ENCODE results near the gene RIMS1.
"Not testable (repeated sequence)": the region's sequence is repeated elsewhere in the genome, so short reads cannot be mapped to it uniquely, and the experiment has no call there.

Gene RIMS1

DNA sequence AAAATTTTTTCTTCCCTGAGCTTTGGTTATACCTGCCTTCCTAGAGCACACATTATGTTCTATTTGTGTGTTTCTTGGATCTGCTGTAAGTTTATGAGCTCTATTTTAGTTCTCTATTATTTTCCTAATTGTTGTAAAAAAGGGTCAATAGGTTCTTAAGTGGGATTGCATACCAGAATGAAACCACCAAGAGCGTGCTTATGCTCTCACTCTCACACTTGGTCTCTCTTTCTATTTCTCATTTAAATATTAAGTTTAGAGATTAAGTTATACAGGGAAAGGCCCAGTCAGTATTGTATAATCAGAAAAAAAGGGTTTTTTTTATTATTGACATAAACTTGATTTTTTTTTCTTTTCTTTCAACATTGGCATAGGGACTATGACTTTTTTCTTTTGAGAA lies 96.8 kb downstream of the RIMS1 start:
- DNase-seq, result no peak

DNA sequence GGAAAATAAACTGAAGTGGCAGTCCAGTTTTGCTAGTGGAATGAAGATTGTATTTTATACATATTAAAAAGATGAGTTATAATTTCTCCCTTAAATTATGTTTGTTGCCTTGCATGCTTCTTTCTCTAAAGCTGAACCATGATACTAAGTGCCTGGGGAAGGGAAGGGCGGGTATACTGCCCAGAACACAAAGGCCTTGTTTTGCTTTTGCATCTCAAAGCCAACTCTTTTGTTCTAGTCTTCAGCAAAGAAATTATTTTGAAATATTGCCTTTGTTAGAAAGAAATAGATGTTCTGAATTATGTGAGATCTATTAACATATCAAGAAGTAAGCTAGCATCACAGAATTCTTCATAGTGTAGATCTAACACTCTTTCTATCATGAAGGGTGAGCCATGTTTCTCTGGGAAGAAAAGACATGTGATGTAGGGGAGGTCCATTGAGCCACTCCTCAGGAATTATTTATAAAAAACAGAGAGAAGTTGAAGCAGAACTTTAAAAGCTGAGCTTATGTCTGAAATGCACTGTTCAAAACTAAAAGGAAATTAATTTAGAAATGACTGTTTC lies 108.4 kb downstream of the RIMS1 start:
- no peak for DNase-seq

DNA sequence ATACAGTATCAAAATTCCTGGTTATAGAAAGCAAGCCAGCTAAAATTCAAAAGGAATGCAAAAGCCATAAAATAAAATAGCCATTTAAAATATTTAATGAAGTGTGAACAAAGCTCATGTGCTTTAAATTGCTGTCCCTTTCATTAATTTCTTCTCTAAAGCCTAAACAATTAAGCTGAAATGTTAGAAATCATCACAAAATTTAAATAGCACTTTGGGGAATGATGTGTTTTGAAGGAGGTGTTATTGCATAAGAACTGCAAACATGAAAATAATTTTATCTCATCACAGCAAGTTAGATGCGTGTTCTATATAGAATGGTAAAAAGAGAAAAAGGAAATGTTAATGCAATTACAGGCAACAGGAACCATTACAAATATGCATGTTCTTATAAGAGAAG lies 111.0 kb downstream of the RIMS1 start:
- no peak for DNase-seq

DNA sequence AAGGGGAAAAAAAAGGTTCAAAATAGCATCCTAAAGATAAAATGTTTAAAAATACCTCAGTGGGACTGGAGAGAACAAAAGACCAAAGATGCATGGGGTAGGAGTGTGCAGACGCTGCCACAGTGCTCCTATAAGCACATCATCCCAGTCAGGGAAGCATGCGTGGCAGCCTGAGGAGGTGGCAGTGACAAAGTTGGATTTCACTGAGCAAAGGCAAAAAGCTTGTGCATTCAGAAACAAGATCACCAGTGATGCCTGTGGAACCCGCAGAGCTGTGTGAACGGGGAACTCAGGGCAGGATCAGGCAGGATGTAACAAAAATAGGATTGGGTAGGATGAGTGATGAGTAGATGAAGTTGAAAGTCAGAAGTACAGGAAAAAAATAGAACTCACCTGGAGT lies 116.1 kb downstream of the RIMS1 start:
- DNase-seq, result no peak

DNA sequence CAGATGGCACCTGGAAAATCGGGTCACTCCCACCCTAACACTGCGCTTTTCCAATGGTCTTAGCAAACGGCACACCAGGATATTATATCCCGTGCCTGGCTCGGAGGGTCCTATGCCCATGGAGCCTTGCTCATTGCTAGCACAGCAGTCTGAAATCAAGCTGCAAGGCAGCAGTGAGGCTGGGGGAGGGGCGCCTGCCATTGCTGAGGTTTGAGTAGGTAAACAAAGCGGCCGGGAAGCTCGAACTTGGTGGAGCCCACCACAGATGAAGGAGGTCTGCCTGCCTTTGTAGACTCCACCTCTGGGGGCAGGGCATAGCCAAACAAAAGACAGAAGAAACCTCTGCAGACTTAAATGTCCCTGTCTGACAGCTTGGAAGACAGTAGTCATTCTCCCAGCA lies 120.2 kb downstream of the RIMS1 start:
- not testable (repeated sequence) for DNase-seq

DNA sequence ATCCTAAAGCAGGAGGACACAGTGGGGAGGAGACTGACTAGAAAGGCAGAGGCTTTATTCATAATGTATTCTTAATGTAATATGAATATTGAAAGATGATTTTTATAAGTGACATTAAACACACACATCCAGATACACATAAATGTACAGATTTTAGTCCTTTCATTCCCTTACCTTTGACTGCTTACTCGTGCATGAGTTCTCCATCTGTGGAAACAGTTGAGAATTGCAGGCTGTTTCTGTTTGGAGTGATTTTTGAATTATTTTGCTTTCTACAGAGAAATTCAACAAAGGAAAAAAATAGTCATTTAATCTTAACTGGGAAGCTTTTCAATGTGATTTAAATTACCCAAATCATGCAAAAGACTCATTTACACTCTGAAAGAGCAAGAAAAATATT lies 136.5 kb downstream of the RIMS1 start:
- DNase-seq, result no peak

DNA sequence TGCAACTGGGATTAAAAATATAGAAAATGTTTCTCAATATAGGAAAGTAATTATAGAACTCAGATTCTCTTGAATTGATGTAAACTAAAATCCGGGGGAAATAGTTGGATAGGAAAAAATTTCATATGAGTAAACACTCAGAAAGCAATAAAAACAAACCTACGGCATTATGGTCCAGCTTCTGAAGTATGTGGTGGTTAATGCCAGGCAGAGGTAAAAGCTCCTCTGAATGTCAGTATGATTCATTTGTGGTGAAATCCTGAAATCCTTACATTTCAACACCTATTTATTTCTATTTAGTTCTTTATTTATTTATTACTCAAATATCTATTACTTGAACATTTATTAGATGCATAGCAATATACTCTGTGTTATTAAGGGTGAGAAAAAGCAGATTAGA lies 145.1 kb downstream of the RIMS1 start:
- no peak for DNase-seq

DNA sequence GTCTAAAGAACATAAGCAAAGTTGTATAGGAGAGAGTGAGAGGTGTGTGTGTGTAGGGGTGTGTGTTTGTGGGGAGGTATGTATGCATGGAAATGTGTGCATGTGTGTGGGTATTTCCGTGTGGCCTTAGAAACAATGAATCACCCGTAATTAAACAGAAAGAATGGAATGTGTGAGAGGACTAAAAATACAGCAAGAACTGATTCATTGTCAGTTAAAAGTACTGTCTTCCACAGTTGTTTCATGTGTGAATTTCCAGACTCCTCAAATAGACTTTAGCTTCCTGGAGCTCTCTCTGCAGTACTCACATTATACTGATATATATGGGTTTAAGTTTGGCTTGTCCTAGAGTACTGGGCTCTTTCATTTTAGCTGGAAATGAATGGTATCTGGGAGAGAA lies 145.7 kb downstream of the RIMS1 start:
- no peak for DNase-seq

DNA sequence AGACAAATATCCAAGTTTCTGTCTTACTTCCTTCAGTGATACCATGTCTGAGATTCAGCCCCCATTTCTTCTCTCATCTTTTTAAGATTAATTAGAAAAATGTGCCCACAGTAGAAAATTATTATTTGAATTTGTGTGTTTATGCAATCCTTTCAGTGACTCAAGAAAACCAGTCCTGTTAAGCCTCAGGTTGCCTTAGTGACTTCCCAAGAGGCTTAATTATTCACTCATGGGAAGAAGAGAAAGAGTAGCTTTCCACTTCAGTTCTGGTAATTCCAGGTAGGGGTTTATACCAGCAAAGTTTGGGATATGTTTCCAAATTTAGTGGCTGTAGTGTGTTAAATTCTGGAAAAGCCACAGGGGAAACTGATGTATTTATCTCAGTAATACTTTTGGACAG lies 149.1 kb downstream of the RIMS1 start:
- DNase-seq, result no peak

DNA sequence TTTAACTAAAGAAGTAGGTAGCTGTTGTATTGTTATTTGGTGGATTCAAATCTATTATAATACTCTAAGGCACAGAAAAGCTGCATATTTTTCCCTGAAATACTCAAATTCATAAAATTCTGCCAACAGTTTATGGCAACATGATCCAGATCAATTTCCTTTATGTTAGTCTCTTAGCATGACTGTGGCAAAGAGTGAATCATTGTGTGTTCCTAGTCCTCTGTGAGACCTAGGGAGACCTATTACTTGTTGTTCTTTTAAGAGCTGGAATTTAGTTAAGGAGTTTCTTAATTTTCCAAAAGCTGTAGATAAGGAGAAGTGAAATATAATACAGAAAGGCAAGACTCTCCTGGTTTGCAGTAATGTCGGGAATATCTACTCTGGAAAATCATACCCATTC lies 149.6 kb downstream of the RIMS1 start:
- DNase-seq, result no peak

DNA sequence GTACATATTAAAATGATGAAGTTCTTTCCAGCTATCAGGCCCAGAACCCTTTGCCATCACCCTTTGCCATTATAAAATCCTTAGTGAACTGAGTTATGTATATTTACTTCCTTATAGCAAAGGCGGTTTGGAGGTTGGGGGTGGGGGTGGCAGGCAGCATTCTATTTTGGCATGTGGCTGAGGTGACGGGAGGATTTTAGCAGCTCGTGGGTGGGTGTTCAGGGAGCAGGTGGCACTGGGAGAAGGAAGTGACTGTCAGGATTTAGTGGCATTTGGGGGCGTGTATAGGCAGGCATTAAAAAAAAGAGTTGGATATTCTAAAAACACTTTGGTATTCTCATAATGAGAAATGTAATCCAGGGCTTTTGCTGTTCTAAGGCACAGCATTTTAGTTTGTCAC lies 150.7 kb downstream of the RIMS1 start:
- no peak for DNase-seq

DNA sequence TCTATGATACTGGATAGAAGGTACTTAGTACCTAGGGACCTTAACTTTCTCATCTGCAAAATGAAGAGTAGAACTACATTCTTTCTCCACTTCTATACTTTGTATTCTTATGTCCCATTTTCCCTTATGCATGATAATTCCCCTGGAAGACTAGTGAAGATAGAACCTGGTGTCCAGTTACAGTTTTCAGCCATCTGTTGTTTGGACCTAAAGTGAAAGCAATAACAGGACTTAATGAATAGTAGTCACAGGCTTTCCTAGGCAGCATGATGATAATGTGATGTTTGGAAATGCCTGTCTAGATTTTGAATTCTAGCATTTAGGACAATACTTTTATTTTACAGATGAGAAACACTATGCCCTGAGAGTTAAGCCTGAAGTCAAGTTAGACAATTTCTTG lies 153.8 kb downstream of the RIMS1 start:
- no peak for DNase-seq

DNA sequence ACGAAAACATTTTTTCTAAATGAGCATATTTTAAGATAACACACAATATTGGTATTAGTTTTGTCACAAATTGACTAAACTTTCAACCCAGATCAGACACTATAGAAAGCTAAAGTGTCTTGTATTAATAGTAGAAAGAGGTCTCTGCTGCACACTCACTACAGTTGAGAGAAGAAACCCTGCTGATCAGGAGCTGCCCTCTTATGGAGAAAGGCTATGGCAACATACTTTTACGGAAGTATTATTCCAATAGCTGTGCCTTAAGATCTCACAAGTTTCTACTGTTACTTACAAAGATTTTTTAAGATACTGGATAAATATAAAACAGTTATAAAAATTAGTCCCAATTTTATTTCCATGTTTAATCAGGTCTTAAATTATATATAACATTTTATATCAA lies 155.7 kb downstream of the RIMS1 start:
- no peak for DNase-seq

DNA sequence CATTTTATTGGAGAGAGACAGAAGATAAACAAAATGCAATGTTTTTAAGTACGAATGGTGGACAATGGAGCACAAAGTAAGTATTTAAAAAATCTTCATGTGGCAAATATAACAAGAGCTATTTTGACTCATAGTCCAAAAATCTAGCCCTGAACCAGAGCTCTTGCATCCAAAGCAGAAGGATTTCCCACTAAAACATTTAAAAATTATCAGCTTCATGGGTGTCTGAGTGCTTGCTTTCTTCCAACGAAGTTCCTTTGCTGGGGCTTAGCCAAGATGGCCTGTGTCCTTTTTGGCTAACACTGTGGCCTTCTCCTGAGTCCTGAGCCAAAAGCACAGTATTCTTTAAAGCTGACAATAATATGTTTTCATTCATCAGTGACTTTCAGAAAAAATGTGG lies 161.7 kb downstream of the RIMS1 start:
- DNase-seq, result no peak

DNA sequence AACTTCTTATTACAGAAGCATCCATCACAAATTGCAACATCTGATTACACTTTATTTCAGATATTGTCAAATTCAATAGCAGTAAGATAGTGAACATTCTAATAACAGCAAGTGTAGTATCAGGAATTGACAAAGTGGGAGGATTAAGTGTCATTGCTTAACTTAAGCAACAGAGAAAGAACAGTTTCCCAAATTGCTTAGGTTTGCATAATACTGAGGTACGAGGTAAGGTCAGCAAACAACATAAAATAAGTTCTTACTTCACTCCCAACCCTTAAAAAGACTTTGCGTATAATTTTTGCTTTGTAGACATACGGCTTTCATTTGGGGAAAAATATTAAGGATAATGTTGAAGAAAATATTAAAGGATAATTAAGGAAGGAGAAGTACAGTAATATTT lies 163.0 kb downstream of the RIMS1 start:
- DNase-seq, result no peak

DNA sequence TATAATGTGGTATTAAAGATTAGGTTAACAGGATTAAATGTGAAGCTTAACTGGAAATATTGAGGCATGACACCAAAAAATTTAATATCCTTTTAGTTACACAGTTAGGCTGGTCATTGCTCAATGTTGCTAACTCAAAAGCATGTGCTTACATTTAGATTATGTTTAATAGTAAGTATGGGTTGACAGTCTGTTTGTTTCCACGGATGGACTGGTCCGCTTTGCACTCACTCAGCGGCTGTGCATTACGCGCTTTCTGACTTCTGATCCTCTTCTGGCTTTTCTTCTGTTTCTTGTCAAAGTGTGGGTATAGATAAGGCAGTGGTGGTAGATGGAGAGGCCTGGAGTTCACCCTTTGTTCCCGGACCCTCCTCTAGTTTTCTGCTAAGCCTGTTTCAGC lies 174.9 kb downstream of the RIMS1 start:
- DNase-seq, result no peak

DNA sequence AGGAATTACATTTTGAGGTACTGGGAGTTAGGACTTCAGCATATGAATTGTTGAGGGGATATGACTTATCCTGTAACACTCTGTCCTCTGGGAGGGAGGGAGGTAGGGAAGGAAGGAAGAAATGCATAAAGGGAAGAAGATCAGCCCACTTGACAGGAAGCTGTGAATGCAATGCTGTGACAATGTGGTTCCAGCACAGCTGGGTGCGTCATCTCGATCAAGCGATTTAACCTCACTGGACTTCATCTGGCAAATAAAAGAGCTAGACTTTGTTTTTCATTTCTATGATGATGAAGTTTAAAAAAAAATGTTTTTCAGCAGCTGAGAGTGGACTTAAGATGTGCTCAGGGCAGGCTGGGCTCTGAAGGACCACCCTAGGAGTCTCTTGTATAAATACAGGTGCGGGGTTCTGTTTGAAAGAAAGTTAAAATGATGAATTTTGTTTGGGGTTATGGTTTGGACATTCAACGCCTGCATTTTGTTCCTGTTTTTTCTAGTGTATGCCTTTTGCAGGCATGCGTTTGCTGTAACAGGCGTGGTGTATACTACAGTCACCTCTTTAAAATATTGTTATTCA lies 178.1 kb downstream of the RIMS1 start:
- no peak for DNase-seq

DNA sequence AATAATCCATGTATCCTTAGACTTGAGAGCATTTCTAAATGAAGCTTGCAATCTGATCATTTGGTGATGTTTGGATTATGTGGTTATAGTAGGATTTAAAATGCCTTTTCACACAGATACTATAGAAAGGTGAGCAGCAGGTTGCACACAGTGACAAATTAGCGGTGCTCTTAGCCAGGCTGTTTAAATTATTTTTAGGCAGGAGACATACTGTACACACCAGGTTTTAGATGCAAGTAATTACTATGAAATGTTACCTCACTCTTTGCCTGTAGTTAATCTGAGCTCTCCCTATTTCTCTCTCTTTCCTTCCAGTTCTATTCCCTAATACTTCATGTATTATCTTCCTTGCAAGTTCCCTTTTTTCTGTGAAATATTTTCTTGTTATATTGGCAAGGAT lies 191.7 kb downstream of the RIMS1 start:
- DNase-seq, result no peak

DNA sequence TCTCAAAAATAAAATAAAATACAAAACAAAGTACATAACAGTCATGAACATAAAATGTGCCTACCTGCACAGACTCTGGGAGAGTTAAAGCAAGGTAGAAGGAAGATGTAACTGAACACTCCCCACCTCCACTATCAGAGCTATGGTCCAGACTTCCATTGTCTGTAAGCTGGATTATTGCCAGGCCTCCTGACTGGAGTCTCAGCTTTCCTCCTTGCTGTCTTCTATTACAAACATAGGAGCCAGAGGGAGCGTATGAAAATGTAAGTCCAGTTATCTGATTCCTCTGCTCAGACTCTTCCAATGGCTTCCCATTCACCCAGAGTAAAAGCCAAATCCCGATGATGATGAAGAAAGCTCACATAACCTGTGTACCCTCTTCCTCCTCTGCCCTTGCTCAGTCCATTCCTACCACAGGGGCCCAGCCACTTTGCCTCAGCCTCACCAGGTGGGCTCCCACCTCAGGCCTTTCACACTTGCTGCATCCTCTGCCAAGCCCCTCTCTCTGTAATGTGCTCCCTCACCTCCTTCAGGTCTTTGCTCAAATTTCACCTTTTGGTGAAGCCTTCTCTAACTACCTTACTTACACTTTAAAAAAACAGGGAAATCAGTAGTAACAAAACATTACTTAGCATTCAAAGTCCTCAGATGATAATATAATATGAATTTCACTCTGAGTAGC lies 194.1 kb downstream of the RIMS1 start:
- DNase-seq, result no peak

DNA sequence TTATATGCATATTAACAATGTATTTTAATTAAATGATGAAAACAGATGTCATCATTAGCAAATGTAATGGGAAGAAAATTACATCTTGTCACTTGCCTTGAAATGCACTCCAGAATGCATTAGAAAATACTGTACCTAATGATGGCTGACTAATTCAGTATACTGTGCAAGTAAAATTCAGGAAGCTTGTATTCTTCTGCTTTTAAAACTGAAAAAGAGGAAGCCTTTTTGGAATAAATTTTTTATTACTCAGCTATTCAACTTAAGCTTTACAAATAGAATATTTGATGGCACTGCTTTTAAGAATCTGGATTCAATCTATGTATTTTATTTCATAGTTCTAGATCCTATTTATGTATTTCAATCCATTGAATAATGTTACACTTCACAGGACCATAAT lies 195.5 kb downstream of the RIMS1 start:
- DNase-seq, result no peak

DNA sequence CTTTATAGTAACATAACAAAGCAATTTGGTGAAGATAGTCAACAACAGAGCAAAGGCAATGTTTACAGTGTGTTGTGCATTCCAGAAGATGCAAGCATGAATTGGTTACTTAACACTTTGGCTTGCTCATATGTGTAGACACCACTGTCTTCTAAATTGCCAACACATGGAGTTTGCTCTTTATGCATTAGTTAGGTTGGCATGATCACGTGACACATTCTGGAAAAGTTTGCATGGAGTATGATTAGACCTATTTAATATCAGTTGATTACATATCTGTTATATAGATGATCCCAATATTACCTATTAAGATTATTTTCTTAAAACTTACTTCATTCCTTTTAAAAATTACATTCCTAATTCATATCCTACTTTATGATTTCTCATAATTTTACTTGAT lies 197.6 kb downstream of the RIMS1 start:
- DNase-seq, result no peak

DNA sequence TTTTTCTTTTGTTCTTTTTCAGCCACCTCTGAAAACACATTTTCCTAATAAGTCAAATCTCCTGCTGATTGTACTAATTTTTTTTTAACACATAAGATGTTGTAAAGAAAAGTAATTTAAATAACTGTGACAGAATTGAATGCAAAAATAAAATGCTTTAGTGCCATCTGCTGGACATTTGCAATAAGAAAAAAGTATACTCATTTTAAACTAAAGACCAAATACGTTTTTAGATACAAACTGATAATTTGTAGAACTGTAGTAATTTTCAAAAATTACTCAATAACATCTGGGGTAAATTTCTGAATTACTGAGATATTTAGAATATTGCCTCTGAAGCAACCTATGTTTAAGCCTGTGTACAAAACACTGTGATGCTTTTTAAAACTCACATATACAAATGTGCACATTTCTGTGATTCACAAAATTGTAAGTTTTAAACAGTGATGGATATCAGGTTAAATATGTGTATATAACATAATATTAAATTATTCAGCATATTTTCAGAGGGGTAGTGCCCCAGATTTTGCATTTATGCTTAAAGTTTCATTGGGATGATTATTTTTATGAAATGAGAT lies 198.7 kb downstream of the RIMS1 start:
- DNase-seq, result no peak

DNA sequence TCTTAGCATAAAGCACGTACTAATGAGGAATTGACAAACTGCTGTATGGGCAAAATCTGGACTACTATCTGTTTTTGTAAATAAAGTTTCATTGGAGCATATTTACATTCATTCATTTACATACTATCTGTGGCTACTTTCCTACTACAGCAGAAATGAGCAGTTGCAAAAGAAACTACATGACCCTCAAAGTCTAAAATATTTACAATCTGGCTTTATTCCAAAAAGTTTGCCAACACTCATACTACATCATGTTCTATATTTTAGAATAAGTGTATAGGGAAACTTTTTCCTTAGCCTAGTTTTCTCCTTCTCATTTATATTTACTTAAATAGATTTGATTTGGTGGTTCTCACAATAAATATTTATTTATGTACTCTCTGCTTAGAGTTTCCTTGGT lies 208.2 kb downstream of the RIMS1 start:
- no peak for DNase-seq

DNA sequence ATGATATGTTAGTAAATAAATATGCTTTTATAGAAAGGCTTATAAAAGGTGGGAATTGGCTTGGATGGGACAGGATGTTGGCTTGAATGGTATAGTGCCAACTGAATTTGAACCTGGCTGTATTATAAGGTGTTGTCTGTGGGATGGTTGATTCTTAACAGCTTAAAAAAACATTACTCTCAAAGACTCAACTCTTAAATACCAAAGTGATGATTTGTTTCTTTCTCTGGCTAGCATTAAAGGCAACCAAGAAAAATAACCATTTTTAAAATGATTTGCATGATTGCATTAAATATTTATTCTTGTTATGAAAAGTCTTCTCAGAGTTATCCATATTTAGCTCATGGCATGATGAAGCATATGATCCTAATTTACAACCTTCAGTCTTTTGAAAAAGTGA lies 216.2 kb downstream of the RIMS1 start:
- DNase-seq, result no peak

DNA sequence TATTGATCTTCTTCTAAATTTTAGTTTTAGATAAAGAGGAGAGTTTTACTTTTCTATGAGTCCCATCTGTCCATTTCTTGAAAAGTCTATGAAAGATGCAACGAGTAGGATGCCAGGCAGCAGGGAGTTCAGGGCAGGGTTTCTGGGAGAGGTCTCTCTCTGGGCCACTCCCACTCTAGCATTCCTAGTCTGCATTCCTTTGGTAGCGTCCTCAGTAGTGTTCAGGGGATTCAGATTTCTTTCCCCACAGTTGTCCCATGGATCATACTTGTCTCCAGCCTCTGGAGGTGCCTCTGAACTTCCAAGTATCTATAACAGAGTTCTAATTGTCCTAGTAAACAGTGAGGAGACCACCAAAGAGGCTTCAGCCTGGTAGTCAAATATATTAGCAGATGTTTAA lies 225.3 kb downstream of the RIMS1 start:
- DNase-seq, result no peak
